HG03025 (cell line): ENCODE results near the gene NBPF1.
A peak's percentile ranks its signal among the peaks of the same experiment; 100 is the strongest.
"Not testable (repeated sequence)": the region's sequence is repeated elsewhere in the genome, so short reads cannot be mapped to it uniquely, and the experiment has no call there.

ENCODE experiments used
- ATAC-seq: cut with Tn5 transposase; IDR thresholded peaks from one replicate; pipeline ENCODE4 v1.9.1; 2021; ENCODE audit warnings: mild to moderate bottlenecking, moderate library complexity; ENCODE audit not compliant: unreplicated experiment, low FRiP score

NBPF1 gene

GRCh38 chr1:16519255-16519951 lies 94.0 kb downstream of the NBPF1 start:
- not testable (repeated sequence) for ATAC-seq

GRCh38 chr1:16518913-16519254 lies 94.5 kb downstream of the NBPF1 start:
- not testable (repeated sequence) for ATAC-seq

GRCh38 chr1:16516694-16517410 lies 96.5 kb downstream of the NBPF1 start:
- not testable (repeated sequence) for ATAC-seq

- not testable (repeated sequence) for ATAC-seq
These were observed 99.0 kb downstream of the NBPF1 start, which contains the start of gene RNU1-1 for GRCh38 chr1:16514107-16515055. TSS of gene RNU1-1 (minus strand) at chr1:16514285.

- peak; percentile 87 for ATAC-seq
These were observed 99.8 kb downstream of the NBPF1 start for GRCh38 chr1:16513412-16514106.

- ATAC-seq, result not testable (repeated sequence)
These were observed 100.5 kb downstream of the NBPF1 start for GRCh38 chr1:16512624-16513411.
